SW480 (cell line): Measurements from ENCODE around the gene PC.

Experiments used
- DNase-seq: peaks from one replicate; pipeline ENCODE4 v3.0.0-alpha.2; 2016; ENCODE audit warnings: low spot score

PC gene

GRCh38 chr11:66883016-66883965 is 74.9 kb downstream of the PC start:
- peak; percentile 62 for DNase-seq

- DNase-seq: no peak
Measured at GRCh38 chr11:66882561-66883015, 75.6 kb downstream of the PC start.

- no peak for DNase-seq
Measured at GRCh38 chr11:66881927-66882452, 76.2 kb downstream of the PC start.

- no peak for DNase-seq
Measured at GRCh38 chr11:66881451-66881835, 76.7 kb downstream of the PC start.

DNA sequence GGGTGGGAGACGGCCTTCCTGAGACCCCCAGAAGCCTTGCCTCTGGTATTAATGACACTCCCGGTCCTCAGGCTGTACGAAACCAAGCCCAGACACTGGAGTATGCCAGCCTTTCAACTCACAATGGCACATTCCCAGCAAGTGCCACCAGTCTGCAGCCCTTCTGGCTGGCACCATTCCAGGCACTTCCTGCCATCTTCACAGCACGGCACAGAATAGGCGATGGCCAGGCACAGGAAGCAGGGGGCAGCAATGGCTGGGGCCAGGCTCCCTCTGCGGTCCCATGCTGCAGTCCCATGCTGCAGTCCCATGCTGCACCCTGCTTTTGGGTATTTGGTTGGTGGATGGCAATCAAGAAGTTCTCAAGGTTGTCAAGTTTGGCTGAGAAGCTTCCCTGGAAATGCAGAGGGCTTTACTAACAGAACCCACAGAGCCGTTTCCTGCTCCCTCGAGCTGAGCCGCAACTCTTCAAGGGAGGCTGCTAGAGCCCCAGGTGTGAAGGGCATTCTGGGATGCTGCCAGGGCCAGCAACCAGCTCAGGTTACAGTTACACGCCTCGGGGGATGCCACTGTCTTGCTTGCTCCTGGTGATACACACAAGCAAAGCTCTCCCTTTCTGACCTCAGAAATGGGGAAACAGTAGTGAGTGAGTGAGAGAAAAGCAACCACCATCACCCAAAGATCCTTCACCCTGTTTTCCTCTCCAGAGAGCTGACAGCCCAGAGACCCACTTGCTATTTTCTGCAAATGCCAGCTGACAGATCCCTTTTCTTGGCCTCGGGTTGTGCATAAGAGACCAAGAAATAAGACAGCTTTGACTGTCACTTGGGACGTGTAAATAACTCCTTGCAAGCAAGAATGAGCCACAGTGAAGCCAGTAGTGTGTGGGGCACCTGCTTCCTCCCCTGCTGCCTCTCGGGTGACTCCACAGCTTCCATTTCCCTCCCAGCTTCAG is 77.4 kb downstream of the PC start:
- DNase-seq: peak; percentile 65

DNA sequence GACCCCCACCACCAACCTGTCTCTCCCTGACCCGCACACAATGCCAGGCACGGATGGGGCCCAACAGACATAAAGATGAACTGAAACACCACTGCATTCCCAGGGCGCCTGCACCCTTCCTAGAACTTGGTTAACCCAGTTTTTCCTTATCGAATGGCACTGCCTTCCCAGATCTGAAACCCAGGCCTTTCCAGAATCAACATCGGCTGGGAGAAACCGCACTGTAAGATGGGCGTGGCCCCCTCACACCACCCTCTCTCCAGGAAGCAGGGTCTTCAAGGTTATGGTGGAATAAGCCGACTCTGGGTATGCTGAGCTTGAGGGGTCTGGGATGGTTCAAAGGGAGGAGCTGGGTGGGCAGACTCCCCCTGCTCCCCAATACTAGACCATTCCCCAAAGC is 78.2 kb downstream of the PC start:
- DNase-seq: no peak

DNA sequence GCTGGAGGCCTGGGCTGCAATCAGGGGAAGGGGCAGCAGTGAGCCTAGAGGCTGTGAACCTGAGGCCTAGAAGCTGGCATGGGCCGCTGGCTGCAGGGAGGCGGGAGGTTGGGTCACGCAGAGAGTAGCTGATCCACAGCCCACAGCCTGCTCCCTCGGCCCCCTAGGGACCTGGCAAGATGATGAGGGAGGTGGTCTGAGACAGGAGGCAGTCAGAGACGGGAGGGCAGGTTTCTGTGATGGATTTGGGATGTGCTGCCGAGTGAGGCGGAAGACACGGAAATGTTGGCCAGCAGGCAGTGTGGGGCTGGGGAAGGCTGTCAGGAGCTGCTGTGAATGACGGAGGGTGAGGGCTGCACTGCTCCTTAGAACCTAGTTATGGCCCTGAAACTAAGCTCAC is 78.6 kb downstream of the PC start:
- no peak for DNase-seq

- no peak for DNase-seq
Measured at GRCh38 chr11:66879000-66879399, 79.2 kb downstream of the PC start.

DNA sequence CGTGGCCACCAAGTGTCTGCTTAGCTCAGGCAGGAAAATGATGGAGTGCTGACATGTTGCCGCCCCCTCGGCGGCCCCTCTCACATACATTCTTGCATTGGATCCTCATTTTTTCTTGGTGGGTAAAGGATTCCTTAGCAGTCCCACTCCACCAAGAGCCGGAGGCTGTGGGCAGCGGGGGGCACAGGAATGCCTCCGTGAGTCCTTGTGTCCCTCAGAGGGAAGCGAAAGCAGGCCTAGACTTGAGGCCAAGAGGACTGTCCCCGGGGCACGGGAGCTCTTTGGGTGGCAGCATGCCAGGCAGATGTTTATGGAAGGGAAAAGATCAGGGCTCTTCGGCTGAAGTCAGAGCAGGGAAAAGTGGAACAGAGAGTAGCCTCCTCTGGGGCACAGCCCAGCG is 79.7 kb downstream of the PC start:
- DNase-seq: no peak

- no peak for DNase-seq
Measured at GRCh38 chr11:66877588-66878385, 80.4 kb downstream of the PC start.

- no peak for DNase-seq
Measured at GRCh38 chr11:66875378-66875777, 82.8 kb downstream of the PC start.

DNA sequence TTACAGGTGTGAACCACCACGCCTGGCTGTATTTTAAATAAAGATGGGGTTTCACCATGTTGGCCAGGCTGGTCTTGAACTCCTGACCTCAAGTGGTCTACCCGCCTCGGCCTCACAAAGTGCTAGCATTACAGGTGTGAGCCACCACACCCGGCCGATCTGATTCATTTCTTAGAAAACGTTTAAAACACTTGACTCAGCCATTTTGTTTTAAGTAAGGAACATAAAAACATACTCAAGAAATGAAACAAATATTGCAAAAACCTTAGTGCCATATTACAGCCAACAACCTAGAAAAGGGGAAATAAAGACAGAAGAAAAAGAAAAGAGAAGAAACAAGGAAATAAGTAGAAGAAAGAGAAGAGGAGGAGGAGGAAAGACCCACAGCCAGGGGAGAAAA is 84.0 kb downstream of the PC start:
- no peak for DNase-seq

DNA sequence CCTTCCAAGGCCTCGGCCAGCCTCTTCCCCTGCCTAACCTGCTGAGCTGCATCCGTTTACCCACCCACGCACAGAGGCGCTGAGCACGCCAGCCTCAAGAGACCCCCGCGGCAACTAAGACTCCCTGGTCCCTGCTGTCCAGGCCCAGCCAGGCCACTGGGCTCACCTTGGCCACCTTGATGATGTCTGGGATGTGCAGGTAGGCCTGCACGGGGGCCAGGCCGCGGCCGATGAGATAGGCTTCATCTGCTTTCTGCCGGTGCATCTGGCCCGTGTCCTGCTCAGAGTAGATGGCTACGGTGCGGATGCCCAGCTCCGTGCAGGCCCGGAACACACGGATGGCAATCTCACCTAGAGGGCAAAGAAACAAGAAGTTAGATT is 86.7 kb downstream of the PC start:
- no peak for DNase-seq

- no peak for DNase-seq
Measured at GRCh38 chr11:66870616-66871520, 87.3 kb downstream of the PC start.

GRCh38 chr11:66870131-66870530 is 88.1 kb downstream of the PC start:
- no peak for DNase-seq

- no peak for DNase-seq
Measured at GRCh38 chr11:66869567-66869870, 88.7 kb downstream of the PC start.

- peak; percentile 87 for DNase-seq
Measured at GRCh38 chr11:66868726-66869566, 89.2 kb downstream of the PC start.

DNA sequence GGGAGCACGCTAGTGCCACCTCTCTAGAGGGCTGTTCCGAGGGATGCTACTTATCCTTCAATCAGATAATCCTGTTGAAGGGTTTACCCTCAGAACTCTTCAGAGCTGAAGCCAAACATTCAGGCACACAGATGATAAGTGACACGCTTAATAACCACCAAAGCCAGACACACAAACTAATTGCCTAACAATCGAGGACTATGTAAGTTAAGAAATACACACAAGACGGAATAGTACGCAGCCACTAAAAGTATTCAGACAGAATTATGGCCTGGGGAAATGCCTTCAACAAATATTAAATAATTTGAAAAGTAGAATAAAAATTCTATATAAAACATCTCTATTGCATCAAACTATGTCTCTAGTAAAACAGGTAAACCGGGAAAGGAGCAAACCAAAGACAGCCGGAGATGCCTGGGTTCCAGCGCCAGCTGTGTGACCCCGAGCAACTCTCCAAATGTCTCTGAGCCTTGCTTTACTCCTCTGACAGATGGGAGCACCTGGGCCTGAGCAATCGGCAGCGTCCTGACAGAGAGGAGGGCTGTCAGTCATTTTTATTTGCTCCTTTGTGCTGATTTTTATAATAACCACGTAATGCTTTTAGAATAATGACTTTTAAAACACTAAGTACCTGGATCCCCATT is 90.0 kb downstream of the PC start:
- no peak for DNase-seq

DNA sequence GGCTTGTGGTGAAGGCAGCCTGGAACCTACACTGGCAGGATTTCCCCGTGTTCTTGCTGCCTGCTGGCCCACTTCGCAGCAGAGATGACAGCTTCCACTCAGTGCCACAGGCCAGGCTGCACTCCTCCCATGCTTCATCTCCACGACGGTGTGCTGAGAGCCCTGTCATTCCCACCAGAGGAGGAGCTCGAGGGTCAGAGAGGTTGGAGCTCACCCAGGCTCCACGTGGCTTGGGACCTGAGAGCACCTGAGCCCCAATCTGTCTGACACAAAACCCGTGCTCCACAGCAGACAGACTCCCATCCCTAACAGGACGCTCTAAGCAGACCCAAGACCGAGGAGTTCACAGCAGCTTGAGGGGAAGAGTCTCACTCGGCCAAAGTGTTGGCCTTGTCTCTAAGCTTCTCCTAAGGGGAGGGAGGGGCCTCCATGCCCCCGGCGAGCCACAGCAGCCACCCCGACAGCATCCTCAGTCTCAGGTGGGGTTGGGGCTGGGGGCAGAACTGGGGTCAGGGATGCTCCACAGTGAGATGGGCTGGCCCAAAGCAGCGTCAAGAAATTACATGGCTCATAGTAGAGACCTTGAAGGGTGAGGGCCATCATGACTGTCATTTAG is 90.7 kb downstream of the PC start:
- no peak for DNase-seq
